Erythroblast (primary cell): ENCODE results near the gene WDR90.

Experiments used
- GATA1 ChIP-seq: IDR thresholded peaks from 2 replicates; pipeline ENCODE4 v1.6.1; 2011; ENCODE audit warnings: low read depth, mild to moderate bottlenecking, control low read depth, low read length, moderate library complexity
- POLR2A ChIP-seq: IDR thresholded peaks from 2 replicates; pipeline ENCODE4 v1.6.1; 2011; ENCODE audit warnings: mild to moderate bottlenecking, low read length

DNA sequence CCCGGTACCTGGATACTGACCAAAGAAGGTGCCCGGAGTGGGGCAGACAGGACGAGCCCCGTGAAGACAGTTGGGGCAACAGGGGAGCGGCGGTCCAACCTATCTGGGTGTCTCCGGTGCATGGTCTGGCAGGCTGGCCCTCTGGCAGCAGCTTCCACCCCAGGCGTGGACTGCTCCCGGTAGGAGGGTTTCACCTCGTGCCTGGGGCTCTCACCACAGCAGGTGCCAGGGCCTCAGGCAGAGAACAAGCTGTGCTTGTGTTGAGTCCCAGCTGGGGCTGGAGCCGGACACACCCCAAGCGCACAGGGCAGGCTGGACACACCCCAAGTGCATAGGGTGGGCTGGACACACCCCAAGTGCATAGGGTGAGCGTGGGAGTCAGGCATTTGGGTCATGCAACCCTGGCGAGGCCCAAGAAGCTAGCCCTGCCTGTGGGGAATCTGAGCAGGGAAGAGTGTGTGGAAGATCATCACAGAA lies 57.9 kb downstream of the WDR90 start:
- TF ChIP-seq GATA1 (no peak), POLR2A (no peak)
